Upper lobe of left lung (tissue), 4 donors: ENCODE measurements around the gene BLM.

Experiments used
- EP300 ChIP-seq, 4 donors: sonication (generic); formaldehyde crosslinking; IDR thresholded peaks; one replicate each; pipeline ENCODE4 v1.5.1; 2017; ENCODE audit warnings: antibody characterized with exemption in 4 of 4, control low read depth in 2 of 4
- POLR2A ChIP-seq, 4 donors: fragments of 450-650 bp; IDR thresholded peaks; one replicate each; pipeline ENCODE4 v1.5.1; 2016 to 2017; ENCODE audit warnings: antibody characterized with exemption in 4 of 4, mild to moderate bottlenecking in 2 of 4
- POLR2AphosphoS5 ChIP-seq, 2 donors: sonication (generic); formaldehyde crosslinking; IDR thresholded peaks; one replicate each; pipeline ENCODE4 v1.5.1; 2017; ENCODE audit warnings: antibody characterized with exemption in 2 of 2

GRCh38 chr15:90697175-90697574, 20.0 kb upstream of the BLM start:
- TF ChIP-seq EP300 (IDR thresholded peaks at IDR 0.05) (no peak), POLR2AphosphoS5 (IDR thresholded peaks at IDR 0.05) (no peak), POLR2A (IDR thresholded peaks at IDR 0.05) (no peak)
